Testis (tissue), 3 donors: ENCODE results near the gene SPRN. TPM values are rescaled to one million over a fixed set of nuclear protein-coding genes. Genes with fewer than 3 reads are reported as not detected.

Experiments used
- DNase-seq: peaks from one replicate; pipeline ENCODE4 v3.0.0-alpha.2; 2019
- H3K27ac ChIP-seq, 2 donors: fragments of 200-600 bp; sonication (generic); one replicate each; pipeline ENCODE4 v1.5.1; 2019
- H3K27me3 ChIP-seq: fragments of 200-600 bp; sonication (generic); one replicate; pipeline ENCODE4 v1.5.1; 2019
- H3K36me3 ChIP-seq: fragments of 200-600 bp; sonication (generic); one replicate; pipeline ENCODE4 v1.5.1; 2017; ENCODE audit warnings: low read depth; ENCODE audit errors: missing control alignments
- H3K4me1 ChIP-seq: fragments of 200-600 bp; sonication (generic); one replicate; pipeline ENCODE4 v1.5.1; 2019
- H3K4me3 ChIP-seq, 2 donors: fragments of 200-600 bp; sonication (generic); one replicate each; pipeline ENCODE4 v1.5.1; 2017 to 2019
- H3K9me3 ChIP-seq: fragments of 200-600 bp; sonication (generic); one replicate; pipeline ENCODE4 v1.5.1; 2017
- CTCF ChIP-seq, 3 experiments: fragments of 450-650 bp in 2 of 3; fragments of 200-600 bp in 1 of 3; sonication (generic) in 1 of 3; IDR thresholded peaks; one replicate each; pipeline ENCODE4 v1.5.1; 2016 to 2019; ENCODE audit warnings: antibody characterized with exemption in 3 of 3, mild to moderate bottlenecking in 2 of 3, moderate library complexity in 1 of 3
- POLR2A ChIP-seq: fragments of 450-650 bp; IDR thresholded peaks from one replicate; pipeline ENCODE4 v1.6.1; 2017; ENCODE audit warnings: antibody characterized with exemption, mild to moderate bottlenecking, moderate library complexity
- WGBS, 2 donors: methylation state at CpG; one replicate each; pipeline ENCODE4 v1.1.5; 2018; 5-methylcytosine and 5-hydroxymethylcytosine counted together
- intact Hi-C: fragments of 100-400 bp; cut with DNase I; formaldehyde crosslinking; loops from one replicate; pipeline ENCODE4 v1.15.1; 2023; ENCODE audit warnings: low total_unique reads
- polyA plus RNA-seq: library from polyadenylated mRNA; stranded (reverse); fragments of 350-450 nt; fragmentation: Illumina TruSeq; extraction: RNeasy Lipid Tissue Mini Kit (QIAGEN cat#74804); gene quantifications from one replicate; pipeline ENCODE4 v1.2.3, GENCODE V29; 2014; ENCODE audit warnings: low read depth, low replicate concordance; ENCODE audit not compliant: insufficient read depth
- total RNA-seq, 2 donors: library from RNA; depleted of rRNA; stranded (reverse); fragments of >200 nt; gene quantifications; one replicate each; pipeline ENCODE4 v1.2.3, GENCODE V29; 2016

Gene SPRN
- total and polyA plus RNA-seq, 3 donors from 2014 or later: 1.7 to 2.7 (median 1.8) TPM

GRCh38 chr10:133400624-133401424 lies 23.6 kb downstream of the SPRN start:
- intact Hi-C loops: no loop called here
- peak; percentile 71 for DNase-seq
- no peaks in the 10 kb centered on the region for H3K36me3 ChIP-seq

GRCh38 chr10:133399123-133399601 lies 25.3 kb downstream of the SPRN start:
- intact Hi-C loops: no loop called here
- Histone ChIP-seq H3K9me3 (no peaks in the 10 kb centered on the region), H3K36me3 (no peaks in the 10 kb centered on the region), H3K4me3 (no peak overlapping the region), H3K27me3 (no peaks in the 10 kb centered on the region), H3K27ac (peak overlapping the region; percentile 55 to 72), H3K4me1 (peaks cover 35% of the 10 kb centered on the region)
- WGBS, 2 donors: 91 to 93% methylated on average over 12 to 19 of the region's 19 CpGs
- TF ChIP-seq POLR2A: no peak
- no peak for TF ChIP-seq CTCF (IDR thresholded peaks at IDR 0.05)
- no peak for DNase-seq

More at GRCh38 chr10:133400624-133401424, 23.6 kb downstream of the SPRN start:
- Histone ChIP-seq H3K27me3 (no peaks in the 10 kb centered on the region), H3K4me1 (peaks cover 22% of the 10 kb centered on the region), H3K27ac (peak overlapping the region; percentile 26 to 72), H3K9me3 (no peaks in the 10 kb centered on the region), H3K4me3 (no peak overlapping the region)
- WGBS, 2 donors: 59 to 75% methylated on average over 7 to 10 of the region's 10 CpGs
- TF ChIP-seq POLR2A: no peak
- no peak for TF ChIP-seq CTCF (IDR thresholded peaks at IDR 0.05)

GRCh38 chr10:133397938-133398337 lies 26.5 kb downstream of the SPRN start:
- Histone ChIP-seq H3K27ac (no peak overlapping the region), H3K36me3 (no peaks in the 10 kb centered on the region), H3K4me3 (no peak overlapping the region), H3K4me1 (peaks cover 39% of the 10 kb centered on the region), H3K9me3 (no peaks in the 10 kb centered on the region), H3K27me3 (no peaks in the 10 kb centered on the region)
- no peak for DNase-seq
- WGBS, 2 donors: 94 to 96% methylated on average over 7 of the region's 7 CpGs
- TF ChIP-seq CTCF (IDR thresholded peaks at IDR 0.05) (no peak), POLR2A (no peak)
- intact Hi-C loops: no loop called here

- H3K4me3 ChIP-seq: no peak overlapping the region
- WGBS, 2 donors: 91 to 92% methylated on average over 19 of the region's 19 CpGs
- TF ChIP-seq CTCF (IDR thresholded peaks at IDR 0.05): no peak
- no peak for TF ChIP-seq POLR2A
- no peak overlapping the region for H3K27ac ChIP-seq
- H3K9me3 ChIP-seq: no peaks in the 10 kb centered on the region
- H3K4me1 ChIP-seq: peaks cover 30% of the 10 kb centered on the region
- H3K27me3 ChIP-seq: no peaks in the 10 kb centered on the region
- peak; percentile 12 for DNase-seq
- intact Hi-C loops: no loop called here
- no peaks in the 10 kb centered on the region for H3K36me3 ChIP-seq
These were observed 28.3 kb downstream of the SPRN start for GRCh38 chr10:133396035-133396624.
